HG03342 (cell line): Measurements from ENCODE around the gene PCDH15.

Experiments
- ATAC-seq: cut with Tn5 transposase; IDR thresholded peaks from one replicate; pipeline ENCODE4 v1.9.1; 2021; ENCODE audit warnings: mild to moderate bottlenecking, moderate library complexity; ENCODE audit not compliant: unreplicated experiment

The PCDH15 gene

DNA sequence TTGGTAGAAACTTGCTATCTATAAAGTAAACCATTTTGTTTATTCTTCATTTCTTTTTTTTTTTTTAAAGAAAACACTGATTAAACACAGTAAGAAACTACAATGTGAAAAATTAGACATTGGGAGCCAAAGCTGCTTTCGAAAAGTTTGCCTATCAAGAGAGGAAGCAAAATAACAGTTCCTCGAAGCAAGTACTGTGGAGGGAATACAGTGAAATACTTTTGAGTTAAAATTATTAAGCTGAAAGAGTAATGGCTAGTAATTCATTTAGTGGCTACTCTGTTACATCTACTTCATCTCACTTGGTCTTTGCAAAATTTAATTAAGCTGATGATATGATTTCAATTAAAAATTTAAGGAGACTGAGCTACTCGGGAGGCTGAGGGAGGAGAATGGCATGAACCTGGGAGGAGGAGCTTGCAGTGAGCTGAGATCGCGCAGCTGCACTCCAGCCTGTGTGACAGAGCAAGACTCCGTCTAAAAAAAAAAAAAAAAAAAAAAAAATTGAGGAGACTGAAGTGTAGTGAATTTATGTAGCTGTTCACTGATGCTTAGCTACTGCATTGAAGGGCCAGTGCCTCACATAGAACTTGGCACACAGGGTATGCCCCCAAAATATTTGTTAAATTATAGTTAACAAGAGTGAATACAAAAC lies 1046.3 kb downstream of the PCDH15 start:
- no peak for ATAC-seq
